ENCODE data around the gene HFE. TPM values are rescaled to one million over a fixed set of nuclear protein-coding genes. Genes with fewer than 3 reads are reported as not detected.
"Not testable (repeated sequence)": the region's sequence is repeated elsewhere in the genome, so short reads cannot be mapped to it uniquely, and the experiment has no call there.

HFE gene, protein sequence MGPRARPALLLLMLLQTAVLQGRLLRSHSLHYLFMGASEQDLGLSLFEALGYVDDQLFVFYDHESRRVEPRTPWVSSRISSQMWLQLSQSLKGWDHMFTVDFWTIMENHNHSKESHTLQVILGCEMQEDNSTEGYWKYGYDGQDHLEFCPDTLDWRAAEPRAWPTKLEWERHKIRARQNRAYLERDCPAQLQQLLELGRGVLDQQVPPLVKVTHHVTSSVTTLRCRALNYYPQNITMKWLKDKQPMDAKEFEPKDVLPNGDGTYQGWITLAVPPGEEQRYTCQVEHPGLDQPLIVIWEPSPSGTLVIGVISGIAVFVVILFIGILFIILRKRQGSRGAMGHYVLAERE
- 7.2 TPM for polyA plus RNA-seq

GRCh38 chr6:26087284-26088115, at the start of gene HFE:
Gene HFE (plus strand): TSS chr6:26087429. CDS start chr6:26087441, 12 bp downstream.
- peak within 1 kb of the TSS; percentile 89 to 95 (median 92) for H3K4me3 Mint-ChIP-seq
- H3K4me1 Mint-ChIP-seq, result peaks cover 30 to 44% (median 38%) of the 10 kb centered on the region in 3 donors
- H3K9me3 Mint-ChIP-seq, result peaks cover 0 to 2% (median under 1%) of the 10 kb centered on the region in 3 donors
- H3K27ac Mint-ChIP-seq, result peak within 1 kb of the TSS; percentile 72 to 85 (median 84)
- no peaks in the 10 kb centered on the region for H3K27me3 Mint-ChIP-seq
- peaks cover 4% of the 10 kb centered on the region for H3K36me3 Mint-ChIP-seq

DNA sequence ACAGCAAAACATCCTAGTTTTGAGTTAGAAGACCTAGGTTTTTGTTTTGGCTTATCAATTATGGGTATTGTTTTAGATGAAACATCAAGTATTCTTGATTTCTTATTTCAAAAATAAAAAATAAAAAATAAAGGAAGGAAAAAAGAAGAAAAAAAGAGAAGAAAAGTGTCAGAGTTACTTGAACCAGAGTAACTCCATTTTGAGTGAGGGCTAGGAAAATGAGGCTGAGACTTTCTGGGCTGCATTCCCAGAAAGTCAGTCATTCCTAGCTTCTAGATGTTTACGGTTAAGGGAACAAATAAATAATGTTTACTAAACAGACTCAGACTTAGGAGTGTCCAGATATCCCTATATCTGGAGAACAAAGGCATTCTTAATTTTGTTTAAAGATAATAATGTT, 45.3 kb upstream of the HFE start:
- Mint-ChIP-seq H3K4me3 (peak overlapping the region in 2 of 4 donors; percentile 95 to 98), H3K36me3 (no peaks in the 10 kb centered on the region), H3K4me1 (peaks cover 11 to 19% (median 13%) of the 10 kb centered on the region in 3 donors), H3K27me3 (peaks cover 1% of the 10 kb centered on the region), H3K9me3 (no peaks in the 10 kb centered on the region), H3K27ac (no peak overlapping the region)

DNA sequence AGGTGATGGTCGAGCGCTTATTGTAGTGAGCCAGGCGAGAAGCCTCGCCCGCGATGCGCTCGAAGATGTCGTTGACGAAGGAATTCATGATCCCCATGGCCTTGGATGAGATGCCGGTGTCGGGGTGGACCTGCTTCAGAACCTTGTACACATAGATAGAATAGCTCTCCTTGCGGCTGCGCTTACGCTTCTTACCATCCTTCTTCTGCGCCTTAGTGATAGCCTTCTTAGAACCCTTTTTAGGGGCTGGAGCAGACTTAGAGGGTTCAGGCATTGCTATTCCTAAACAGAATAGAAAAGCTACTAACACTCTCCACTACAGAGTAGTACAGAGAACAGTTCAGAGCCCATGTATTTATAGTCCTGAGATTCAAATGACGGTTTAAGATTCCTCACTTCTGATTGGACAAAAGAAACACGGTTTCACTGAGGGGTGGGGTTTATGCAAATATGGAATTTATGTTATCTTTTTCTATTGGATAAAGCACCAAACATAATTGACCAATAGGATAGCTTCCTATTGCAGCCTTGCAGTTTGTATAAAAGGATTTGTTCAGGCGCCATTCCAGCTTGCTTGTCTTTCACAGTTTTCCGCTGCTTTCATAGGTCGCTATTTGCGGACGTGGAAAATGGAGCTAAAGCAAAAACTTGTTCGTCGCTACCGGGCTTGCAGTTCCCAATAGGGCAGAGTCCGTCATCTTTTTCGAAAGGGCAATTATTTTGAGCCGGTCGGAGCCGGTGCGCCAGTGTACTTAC, 43.7 kb upstream of the HFE start:
- H3K4me3 Mint-ChIP-seq, result peak overlapping the region; percentile 94 to 98 (median 95)
- H3K36me3 Mint-ChIP-seq, result no peaks in the 10 kb centered on the region
- H3K27ac Mint-ChIP-seq, result peak overlapping the region; percentile 96 to 98 (median 98)
- peaks cover 11 to 19% (median 13%) of the 10 kb centered on the region in 3 donors for H3K4me1 Mint-ChIP-seq
- no peaks in the 10 kb centered on the region for H3K9me3 Mint-ChIP-seq
- H3K27me3 Mint-ChIP-seq, result peaks cover 1% of the 10 kb centered on the region

DNA sequence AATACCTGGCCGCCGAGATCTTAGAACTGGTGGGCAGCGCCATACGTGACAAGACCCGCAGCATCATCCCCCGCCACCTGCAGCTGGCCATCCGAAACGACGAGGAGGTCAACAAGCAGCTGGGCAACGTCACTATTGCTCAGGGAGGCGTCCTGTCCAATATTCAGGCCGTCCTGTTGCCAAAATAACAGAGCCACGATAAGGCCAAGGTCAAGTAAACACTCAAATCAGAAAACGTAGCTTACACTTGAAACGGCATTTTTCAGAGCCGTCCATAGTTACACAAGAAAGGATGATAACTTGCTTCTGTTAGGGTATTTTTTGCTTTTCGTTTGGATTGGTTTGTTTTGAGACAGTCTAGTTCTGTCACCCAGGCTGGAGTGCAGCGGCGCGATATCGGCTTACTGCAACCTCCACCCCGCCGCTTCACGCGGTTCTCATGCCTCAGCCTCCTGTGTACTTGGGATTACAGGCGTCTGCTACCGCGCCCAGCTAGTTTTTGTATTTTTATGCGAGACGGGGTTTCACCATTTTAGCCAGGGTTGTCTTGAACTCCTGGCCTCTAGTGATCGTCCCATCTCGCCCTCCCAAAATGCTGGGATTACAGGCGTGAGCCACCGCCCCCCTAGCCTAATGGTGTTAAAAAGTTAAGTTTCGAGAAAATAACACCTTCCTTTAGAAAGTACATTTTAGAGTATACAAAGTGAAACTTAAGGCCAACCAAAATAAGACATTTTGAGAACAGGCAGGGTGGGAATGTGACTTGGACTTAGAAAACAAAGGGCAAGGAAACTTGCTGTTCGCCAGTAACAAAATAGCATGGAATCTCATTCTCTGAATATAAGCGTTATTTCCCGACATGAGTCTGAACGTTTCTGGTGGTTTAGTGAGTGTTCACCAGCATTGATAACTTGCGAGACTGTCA, 42.8 kb upstream of the HFE start:
- peaks cover 11 to 19% (median 13%) of the 10 kb centered on the region in 3 donors for H3K4me1 Mint-ChIP-seq
- peaks cover 1% of the 10 kb centered on the region for H3K27me3 Mint-ChIP-seq
- H3K9me3 Mint-ChIP-seq, result no peaks in the 10 kb centered on the region
- H3K27ac Mint-ChIP-seq, result peak overlapping the region; percentile 96 to 98 (median 98)
- peak overlapping the region; percentile 94 to 98 (median 95) for H3K4me3 Mint-ChIP-seq
- H3K36me3 Mint-ChIP-seq, result no peaks in the 10 kb centered on the region

DNA sequence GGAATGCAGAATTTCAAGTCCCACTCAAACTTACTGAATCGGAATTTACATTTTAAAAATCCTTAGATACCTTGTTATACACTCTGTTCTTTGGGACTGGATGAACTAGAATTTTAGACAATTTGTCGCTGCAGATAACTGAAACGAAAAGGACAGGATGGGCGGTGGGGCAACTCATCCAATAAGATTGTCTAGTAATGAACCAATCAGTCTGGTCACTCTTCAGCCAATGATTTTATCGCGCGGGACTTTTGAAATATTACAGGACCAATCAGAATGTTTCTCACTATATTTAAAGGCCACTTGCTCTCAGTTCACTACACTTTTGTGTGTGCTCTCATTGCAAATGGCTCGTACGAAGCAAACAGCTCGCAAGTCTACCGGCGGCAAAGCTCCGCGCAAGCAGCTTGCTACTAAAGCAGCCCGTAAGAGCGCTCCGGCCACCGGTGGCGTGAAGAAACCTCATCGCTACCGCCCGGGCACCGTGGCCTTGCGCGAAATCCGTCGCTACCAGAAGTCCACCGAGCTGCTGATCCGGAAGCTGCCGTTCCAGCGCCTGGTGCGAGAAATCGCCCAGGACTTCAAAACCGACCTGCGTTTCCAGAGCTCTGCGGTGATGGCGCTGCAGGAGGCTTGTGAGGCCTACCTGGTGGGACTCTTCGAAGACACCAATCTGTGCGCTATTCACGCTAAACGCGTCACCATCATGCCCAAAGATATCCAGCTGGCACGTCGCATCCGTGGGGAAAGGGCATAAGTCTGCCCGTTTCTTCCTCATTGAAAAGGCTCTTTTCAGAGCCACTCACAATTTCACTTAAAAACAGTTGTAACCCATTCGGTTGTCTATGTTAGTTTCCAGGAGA, 41.9 kb upstream of the HFE start:
- H3K27ac Mint-ChIP-seq, result peak overlapping the region; percentile 96 to 98 (median 98)
- peaks cover 1% of the 10 kb centered on the region for H3K27me3 Mint-ChIP-seq
- peaks cover 11 to 19% (median 13%) of the 10 kb centered on the region in 3 donors for H3K4me1 Mint-ChIP-seq
- no peaks in the 10 kb centered on the region for H3K9me3 Mint-ChIP-seq
- no peaks in the 10 kb centered on the region for H3K36me3 Mint-ChIP-seq
- H3K4me3 Mint-ChIP-seq, result peak overlapping the region; percentile 94 to 98 (median 95)

GRCh38 chr6:26045928-26046368, 41.3 kb upstream of the HFE start:
- H3K9me3 Mint-ChIP-seq, result no peaks in the 10 kb centered on the region
- peaks cover 11 to 19% (median 13%) of the 10 kb centered on the region in 3 donors for H3K4me1 Mint-ChIP-seq
- no peaks in the 10 kb centered on the region for H3K36me3 Mint-ChIP-seq
- peak overlapping the region; percentile 43 to 98 (median 96) for H3K27ac Mint-ChIP-seq
- peak overlapping the region in 3 of 4 donors; percentile 94 to 98 (median 95) for H3K4me3 Mint-ChIP-seq
- peaks cover 1% of the 10 kb centered on the region for H3K27me3 Mint-ChIP-seq

- H3K4me1 Mint-ChIP-seq, result peaks cover 11 to 19% (median 14%) of the 10 kb centered on the region in 3 donors
- not testable (repeated sequence) for H3K27ac Mint-ChIP-seq, H3K27me3 Mint-ChIP-seq, H3K9me3 Mint-ChIP-seq, H3K36me3 Mint-ChIP-seq
- H3K4me3 Mint-ChIP-seq, result peak overlapping the region in 1 of 4 donors; percentile 15
Observed at GRCh38 chr6:26047329-26047728, 39.9 kb upstream of the HFE start.

DNA sequence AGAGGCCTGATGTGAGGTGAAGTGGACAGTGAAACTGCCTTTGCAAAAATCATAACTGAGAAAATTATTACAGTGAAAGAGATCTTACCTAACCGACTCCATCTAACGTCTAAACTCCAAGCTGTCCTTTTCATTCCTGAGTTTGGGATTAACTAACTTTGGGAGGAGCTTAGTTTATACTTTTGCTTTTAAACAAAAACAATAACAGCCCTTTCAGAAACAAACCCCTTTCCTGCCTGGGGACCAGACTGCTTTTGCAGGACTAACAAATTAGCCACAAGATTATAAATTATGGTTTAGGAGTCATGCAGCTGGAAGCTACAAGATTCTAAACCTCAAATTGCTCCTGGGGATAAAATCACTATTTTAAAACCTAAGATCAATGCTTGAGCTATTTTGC, 38.6 kb upstream of the HFE start:
- no peaks in the 10 kb centered on the region for H3K9me3 Mint-ChIP-seq
- H3K4me1 Mint-ChIP-seq, result peaks cover 6 to 16% (median 9%) of the 10 kb centered on the region in 3 donors
- H3K27me3 Mint-ChIP-seq, result no peaks in the 10 kb centered on the region
- no peaks in the 10 kb centered on the region for H3K36me3 Mint-ChIP-seq
- H3K4me3 Mint-ChIP-seq, result peak overlapping the region in 1 of 4 donors; percentile 66
- H3K27ac Mint-ChIP-seq, result no peak overlapping the region

DNA sequence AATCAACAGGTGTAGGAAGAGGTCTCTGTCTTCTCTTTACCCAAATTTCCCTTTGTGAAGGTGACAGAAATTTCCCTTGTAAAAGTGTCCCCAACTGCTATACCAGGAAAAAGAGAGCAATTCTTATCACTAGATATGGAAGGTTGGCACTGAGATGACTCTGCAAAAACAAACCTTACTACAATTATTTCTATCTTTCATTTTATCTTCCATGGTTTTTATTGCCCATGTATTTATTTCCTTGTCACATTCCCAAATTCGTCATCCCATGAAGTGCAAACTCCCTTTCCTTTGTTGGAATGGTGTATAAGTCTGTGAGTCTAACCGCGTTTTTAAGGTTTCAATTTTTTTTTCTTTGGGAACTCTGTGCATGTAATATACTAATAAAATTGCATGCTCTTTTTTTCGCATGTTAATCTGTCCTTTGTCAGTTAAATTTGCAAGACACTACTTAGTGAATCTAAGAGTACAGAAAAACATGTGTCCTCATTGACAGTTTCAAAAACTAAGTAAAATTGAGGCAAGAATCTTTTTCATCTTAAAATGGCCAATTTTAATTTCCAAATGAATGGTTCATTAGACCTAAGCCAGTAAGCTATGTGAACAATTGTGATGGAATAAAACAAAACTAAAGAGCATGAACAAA, 35.4 kb upstream of the HFE start:
- peaks cover 1 to 16% (median 7%) of the 10 kb centered on the region in 3 donors for H3K4me1 Mint-ChIP-seq
- H3K4me3 Mint-ChIP-seq, result peak overlapping the region in 1 of 4 donors; percentile 33
- peak overlapping the region in 1 of 3 donors; percentile 10 for H3K27ac Mint-ChIP-seq
- no peaks in the 10 kb centered on the region for H3K27me3 Mint-ChIP-seq
- no peaks in the 10 kb centered on the region for H3K36me3 Mint-ChIP-seq
- H3K9me3 Mint-ChIP-seq, result no peaks in the 10 kb centered on the region

DNA sequence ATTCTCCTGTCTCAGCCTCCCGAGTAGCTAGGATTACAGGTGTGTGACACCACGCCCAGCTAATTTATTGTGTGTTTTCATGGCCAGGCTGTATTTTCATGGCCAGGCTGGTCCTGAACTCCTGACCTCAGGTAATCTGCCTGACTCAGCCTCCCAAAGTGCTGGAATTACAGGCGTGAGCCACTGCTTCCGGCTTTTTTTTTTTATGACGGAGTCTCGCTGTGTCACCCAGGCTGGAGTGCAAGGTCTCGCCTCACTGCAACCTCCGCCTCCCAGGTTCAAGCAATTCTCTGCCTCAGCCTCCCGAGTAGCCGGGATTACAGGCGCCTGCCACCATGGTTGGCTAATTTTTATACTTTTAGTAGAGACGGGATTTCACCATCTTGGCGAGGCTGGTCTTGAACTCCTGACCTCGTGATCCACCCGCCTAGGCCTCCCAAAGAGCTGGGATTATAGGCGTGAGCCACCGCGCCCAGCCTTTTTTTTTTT, 34.4 kb upstream of the HFE start:
- not testable (repeated sequence) for H3K27ac Mint-ChIP-seq, H3K36me3 Mint-ChIP-seq, H3K9me3 Mint-ChIP-seq, H3K4me3 Mint-ChIP-seq, H3K27me3 Mint-ChIP-seq
- H3K4me1 Mint-ChIP-seq, result peaks cover 1 to 16% (median 11%) of the 10 kb centered on the region in 3 donors

DNA sequence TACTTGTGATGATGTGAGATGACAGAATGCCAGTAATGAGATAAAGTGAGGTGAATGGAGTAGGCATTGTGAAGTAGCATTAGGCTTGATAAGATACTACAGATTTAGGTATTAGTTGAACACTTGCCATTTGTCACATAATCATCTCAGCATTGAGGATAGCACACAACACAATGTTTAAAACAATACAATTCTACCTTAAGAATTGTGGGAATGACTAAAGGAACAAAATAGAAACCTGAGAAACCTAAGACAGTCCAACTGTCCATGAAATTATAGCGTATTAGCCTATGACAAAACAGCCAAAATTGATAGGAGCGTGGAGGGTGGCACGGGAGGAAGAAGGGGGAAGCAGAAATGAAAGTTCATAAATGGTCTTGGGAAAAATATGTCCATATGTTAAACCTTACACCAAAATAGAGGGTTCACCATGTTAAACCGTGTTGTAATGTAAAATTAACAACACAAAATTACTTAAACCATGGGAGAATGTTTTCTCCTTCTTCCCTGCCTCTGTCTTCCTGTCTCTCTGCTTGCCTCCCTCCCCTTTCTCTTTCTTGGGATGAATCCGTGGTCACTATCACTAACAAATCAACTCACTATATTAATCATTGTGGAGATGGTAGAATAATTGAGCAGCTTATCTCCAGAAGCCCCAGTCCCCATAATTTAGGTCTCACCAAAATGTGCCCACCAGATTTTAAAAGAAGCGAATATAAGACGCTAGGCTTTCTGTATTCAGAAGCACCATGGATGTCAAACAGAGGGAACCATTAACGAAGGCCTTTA, 33.0 kb upstream of the HFE start:
- peak overlapping the region; percentile 96 to 99 (median 98) for H3K4me3 Mint-ChIP-seq
- H3K27me3 Mint-ChIP-seq, result no peaks in the 10 kb centered on the region
- peak overlapping the region; percentile 90 to 99 (median 94) for H3K27ac Mint-ChIP-seq
- no peaks in the 10 kb centered on the region for H3K36me3 Mint-ChIP-seq
- no peaks in the 10 kb centered on the region for H3K9me3 Mint-ChIP-seq
- H3K4me1 Mint-ChIP-seq, result peaks cover 1 to 16% (median 12%) of the 10 kb centered on the region in 3 donors

All from IgD-negative memory B cell (primary cell).